Astrocyte (in vitro differentiated cells and primary cell): ENCODE results near the gene CNN3. TPM values are rescaled to one million over a fixed set of nuclear protein-coding genes. Genes with fewer than 3 reads are reported as not detected.
A peak's percentile ranks its signal among the peaks of the same experiment; 100 is the strongest.

Source experiments
- DNase-seq: peaks from one replicate; pipeline ENCODE4 v3.0.0-alpha.2; 2010; ENCODE audit warnings: low read depth
- FAIRE-seq: peaks from 2 replicates; lab custom pipeline; 2011; peaks lifted over from hg19 to GRCh38; lab: Jason Lieb, UNC
- H2AFZ ChIP-seq: 2 replicates; pipeline ENCODE4 v1.6.0; 2012; ENCODE audit warnings: low read depth, low read length, inconsistent platforms
- H3K27ac ChIP-seq: 2 replicates; pipeline ENCODE4 v1.5.1; 2011; ENCODE audit warnings: low read depth, low read length, inconsistent platforms
- H3K27me3 ChIP-seq: 2 replicates; pipeline ENCODE4 v1.6.0; 2011; ENCODE audit warnings: low read length, inconsistent platforms; ENCODE audit not compliant: insufficient read depth
- H3K36me3 ChIP-seq: 2 replicates; pipeline ENCODE4 v1.5.1; 2011; ENCODE audit warnings: low read length, inconsistent platforms; ENCODE audit not compliant: insufficient read depth
- H3K4me1 ChIP-seq: 2 replicates; pipeline ENCODE4 v1.5.1; 2011; ENCODE audit warnings: low read length, inconsistent platforms; ENCODE audit not compliant: insufficient read depth
- H3K4me2 ChIP-seq: 2 replicates; pipeline ENCODE4 v1.6.0; 2012; ENCODE audit warnings: low read length, inconsistent platforms
- H3K4me3 ChIP-seq: 2 replicates; pipeline ENCODE4 v1.5.1; 2011; ENCODE audit warnings: low read depth, mild to moderate bottlenecking, low read length, inconsistent platforms; ENCODE audit not compliant: insufficient read depth
- H3K79me2 ChIP-seq: 2 replicates; pipeline ENCODE4 v1.6.0; 2012; ENCODE audit warnings: mild to moderate bottlenecking, low read length, inconsistent platforms; ENCODE audit not compliant: insufficient read depth
- H3K9ac ChIP-seq: 2 replicates; pipeline ENCODE4 v1.6.0; 2012; ENCODE audit warnings: mild to moderate bottlenecking, low read length, inconsistent platforms
- H3K9me3 ChIP-seq: 2 replicates; pipeline ENCODE4 v1.5.1; 2012; ENCODE audit warnings: low read depth, mild to moderate bottlenecking, low read length, inconsistent platforms; ENCODE audit not compliant: insufficient read depth
- H4K20me1 ChIP-seq: 2 replicates; pipeline ENCODE4 v1.6.0; 2012; ENCODE audit warnings: low read length, inconsistent platforms; ENCODE audit not compliant: insufficient read depth
- H3K27ac Mint-ChIP-seq: one replicate; pipeline ENCODE4 v1.8.0; 2021; ENCODE audit warnings: mild to moderate bottlenecking, mixed read lengths; ENCODE audit not compliant: unreplicated experiment
- H3K27me3 Mint-ChIP-seq: one replicate; pipeline ENCODE4 v1.8.0; 2021; ENCODE audit warnings: low read depth, mixed read lengths; ENCODE audit not compliant: unreplicated experiment
- H3K36me3 Mint-ChIP-seq: one replicate; pipeline ENCODE4 v1.8.0; 2021; ENCODE audit warnings: low read depth, mixed read lengths; ENCODE audit not compliant: unreplicated experiment
- H3K4me1 Mint-ChIP-seq: one replicate; pipeline ENCODE4 v1.8.0; 2021; ENCODE audit warnings: low read depth, mixed read lengths; ENCODE audit not compliant: unreplicated experiment
- H3K4me3 Mint-ChIP-seq: one replicate; pipeline ENCODE4 v1.8.0; 2021; ENCODE audit warnings: mild to moderate bottlenecking, moderate library complexity, mixed read lengths; ENCODE audit not compliant: unreplicated experiment
- H3K9me3 Mint-ChIP-seq: one replicate; pipeline ENCODE4 v1.8.0; 2021; ENCODE audit warnings: mild to moderate bottlenecking, mixed read lengths; ENCODE audit not compliant: unreplicated experiment
- CTCF ChIP-seq: IDR thresholded peaks from 2 replicates; pipeline ENCODE4 v1.5.1; 2011; ENCODE audit warnings: low read depth, mild to moderate bottlenecking, inconsistent platforms, low read length, moderate library complexity; ENCODE audit not compliant: insufficient read depth
- EZH2 ChIP-seq: IDR thresholded peaks from 2 replicates; pipeline ENCODE4 v1.6.1; 2012; ENCODE audit warnings: mild to moderate bottlenecking, low read length, inconsistent platforms; ENCODE audit not compliant: insufficient read depth
- total RNA-seq: library from RNA; stranded (reverse); gene quantifications from 2 replicates; pipeline ENCODE4 v1.2.1, GENCODE V29; 2021

Gene CNN3
- total RNA-seq, 1 donor from 2014 or later: 515 TPM

GRCh38 chr1:94872771-94873495 is 54.0 kb downstream of the CNN3 start:
- Histone ChIP-seq H3K79me2 (no peaks in the 10 kb centered on the region), H3K4me1 (peaks cover 29% of the 10 kb centered on the region), H2AFZ (no peak overlapping the region), H3K27me3 (no peaks in the 10 kb centered on the region), H3K36me3 (no peaks in the 10 kb centered on the region), H3K9ac (no peak overlapping the region), H3K4me2 (no peak overlapping the region), H3K4me3 (no peak overlapping the region), H3K9me3 (no peaks in the 10 kb centered on the region), H3K27ac (no peak overlapping the region), H4K20me1 (no peaks in the 10 kb centered on the region)
- FAIRE-seq (no peak), DNase-seq (peak; percentile 76)
- Mint-ChIP-seq H3K4me3 (no peak overlapping the region), H3K9me3 (peaks cover 2% of the 10 kb centered on the region), H3K4me1 (peaks cover 52% of the 10 kb centered on the region), H3K27ac (no peak overlapping the region), H3K36me3 (peaks cover 8% of the 10 kb centered on the region), H3K27me3 (no peaks in the 10 kb centered on the region)
- no peak for TF ChIP-seq EZH2
- TF ChIP-seq CTCF: no peak

- Histone ChIP-seq H4K20me1 (no peaks in the 10 kb centered on the region), H3K9ac (no peak overlapping the region), H3K79me2 (no peaks in the 10 kb centered on the region), H2AFZ (no peak overlapping the region), H3K27me3 (no peaks in the 10 kb centered on the region), H3K36me3 (no peaks in the 10 kb centered on the region), H3K27ac (no peak overlapping the region), H3K4me2 (no peak overlapping the region), H3K4me1 (peaks cover 36% of the 10 kb centered on the region), H3K4me3 (no peak overlapping the region), H3K9me3 (no peaks in the 10 kb centered on the region)
- no peak for FAIRE-seq
- DNase-seq: peak; percentile 92
- H3K36me3 Mint-ChIP-seq: peaks cover 5% of the 10 kb centered on the region
- H3K27me3 Mint-ChIP-seq: no peaks in the 10 kb centered on the region
- TF ChIP-seq CTCF: no peak
- no peak for TF ChIP-seq EZH2
- H3K4me1 Mint-ChIP-seq: peaks cover 59% of the 10 kb centered on the region
- no peak overlapping the region for H3K27ac Mint-ChIP-seq
- H3K4me3 Mint-ChIP-seq: no peak overlapping the region
- peaks cover 2% of the 10 kb centered on the region for H3K9me3 Mint-ChIP-seq
Observed at GRCh38 chr1:94871031-94871430, 55.9 kb downstream of the CNN3 start.

GRCh38 chr1:94866164-94866807 is 60.6 kb downstream of the CNN3 start:
- Mint-ChIP-seq H3K27ac (peak overlapping the region; percentile 99), H3K9me3 (no peaks in the 10 kb centered on the region), H3K4me3 (peak overlapping the region; percentile 58), H3K4me1 (peaks cover 69% of the 10 kb centered on the region), H3K36me3 (peaks cover 3% of the 10 kb centered on the region), H3K27me3 (no peaks in the 10 kb centered on the region)
- H3K27ac ChIP-seq: peak overlapping the region; percentile 97
- peak overlapping the region; percentile 22 for H2AFZ ChIP-seq
- H4K20me1 ChIP-seq: no peaks in the 10 kb centered on the region
- peak; percentile 88 for DNase-seq
- TF ChIP-seq CTCF: no peak
- no peak for TF ChIP-seq EZH2
- peak overlapping the region; percentile 71 for H3K9ac ChIP-seq
- no peaks in the 10 kb centered on the region for H3K36me3 ChIP-seq
- FAIRE-seq: no peak
- H3K79me2 ChIP-seq: no peaks in the 10 kb centered on the region
- peak overlapping the region; percentile 31 for H3K4me3 ChIP-seq
- peak overlapping the region; percentile 56 for H3K4me2 ChIP-seq
- H3K27me3 ChIP-seq: no peaks in the 10 kb centered on the region
- H3K9me3 ChIP-seq: no peaks in the 10 kb centered on the region
- peaks cover 58% of the 10 kb centered on the region for H3K4me1 ChIP-seq
